Neural progenitor cell (in vitro differentiated cells): Measurements from ENCODE around the gene DOCK6.

Source experiments
- CTCF ChIP-seq: fragments of 200-600 bp; sonication (generic); IDR thresholded peaks from 2 replicates; pipeline ENCODE4 v1.5.1; 2017; ENCODE audit warnings: antibody characterized with exemption, mild to moderate bottlenecking
- EZH2 ChIP-seq: fragments of 200-600 bp; sonication (generic); IDR thresholded peaks from 2 replicates; pipeline ENCODE4 v1.6.1; 2017; ENCODE audit warnings: antibody characterized with exemption, mild to moderate bottlenecking, moderate library complexity
- EZH2phosphoT487 ChIP-seq: fragments of 200-600 bp; sonication (generic); IDR thresholded peaks from 2 replicates; pipeline ENCODE4 v1.6.1; 2017; ENCODE audit warnings: antibody characterized with exemption

- TF ChIP-seq CTCF (no peak), EZH2phosphoT487 (no peak), EZH2 (no peak)
Observed at GRCh38 chr19:11256189-11256588, 6.1 kb downstream of the DOCK6 start.
